Ectodermal cell (in vitro differentiated cells): ENCODE measurements around the gene EGFR.

Source experiments
- H3K27ac ChIP-seq: 2 replicates; pipeline ENCODE4 v1.7.0; 2013; ENCODE audit warnings: mild to moderate bottlenecking, low read depth, low read length; ENCODE audit not compliant: insufficient read depth, poor library complexity, severe bottlenecking
- H3K27me3 ChIP-seq: 2 replicates; pipeline ENCODE4 v1.7.0; 2013; ENCODE audit warnings: mild to moderate bottlenecking, low read length; ENCODE audit not compliant: insufficient read depth, control insufficient read depth, poor library complexity, severe bottlenecking
- H3K36me3 ChIP-seq: one replicate; pipeline ENCODE4 v1.7.0; 2013; ENCODE audit warnings: low read length; ENCODE audit not compliant: control insufficient read depth, insufficient read depth
- H3K4me1 ChIP-seq: one replicate; pipeline ENCODE4 v1.7.0; 2013; ENCODE audit warnings: low read length; ENCODE audit not compliant: control insufficient read depth, insufficient read depth
- H3K4me3 ChIP-seq: 2 replicates; pipeline ENCODE4 v1.7.0; 2013; ENCODE audit warnings: low read depth, low read length, control low read depth; ENCODE audit not compliant: insufficient read depth
- H3K9me3 ChIP-seq: 2 replicates; pipeline ENCODE4 v1.7.0; 2013; ENCODE audit warnings: mild to moderate bottlenecking, low read length, moderate library complexity; ENCODE audit not compliant: control insufficient read depth
- WGBS, 2 experiments: methylation state at CpG; one replicate each; pipeline ENCODE4 v1.1.7; 2013; ENCODE audit warnings: missing lambda C conversion rate in 2 of 2; 5-methylcytosine and 5-hydroxymethylcytosine counted together

The EGFR gene

GRCh38 chr7:55252386-55252785 lies 233.6 kb downstream of the EGFR start:
- H3K4me3 ChIP-seq: no peak overlapping the region
- H3K9me3 ChIP-seq: no peaks in the 10 kb centered on the region
- peaks cover 45% of the 10 kb centered on the region for H3K27me3 ChIP-seq
- no peak overlapping the region for H3K27ac ChIP-seq
- H3K36me3 ChIP-seq: no peaks in the 10 kb centered on the region
- H3K4me1 ChIP-seq: no peaks in the 10 kb centered on the region

GRCh38 chr7:55253188-55253587 lies 234.4 kb downstream of the EGFR start:
- no peaks in the 10 kb centered on the region for H3K4me1 ChIP-seq
- no peaks in the 10 kb centered on the region for H3K36me3 ChIP-seq
- H3K9me3 ChIP-seq: no peaks in the 10 kb centered on the region
- WGBS, 2 experiments: 96 to 97% methylated on average over 3 of the region's 3 CpGs
- peaks cover 45% of the 10 kb centered on the region for H3K27me3 ChIP-seq
- H3K4me3 ChIP-seq: no peak overlapping the region
- no peak overlapping the region for H3K27ac ChIP-seq

- Histone ChIP-seq H3K36me3 (no peaks in the 10 kb centered on the region), H3K9me3 (no peaks in the 10 kb centered on the region), H3K27me3 (peaks cover 45% of the 10 kb centered on the region), H3K27ac (no peak overlapping the region), H3K4me1 (no peaks in the 10 kb centered on the region), H3K4me3 (peak overlapping the region; percentile 49)
- WGBS, 2 experiments: 38 to 41% methylated on average over 21 of the region's 21 CpGs
Measured at GRCh38 chr7:55254242-55254595, 235.4 kb downstream of the EGFR start.

- WGBS, 2 experiments: 1% methylated on average over 80 of the region's 80 CpGs
- no peak overlapping the region for H3K27ac ChIP-seq
Measured at GRCh38 chr7:55254596-55255495, 236.0 kb downstream of the EGFR start.

GRCh38 chr7:55255496-55256445 lies 237.0 kb downstream of the EGFR start:
- Histone ChIP-seq H3K9me3 (no peaks in the 10 kb centered on the region), H3K4me3 (peak overlapping the region; percentile 49), H3K4me1 (no peaks in the 10 kb centered on the region), H3K27ac (no peak overlapping the region), H3K27me3 (peaks cover 45% of the 10 kb centered on the region), H3K36me3 (no peaks in the 10 kb centered on the region)
- WGBS, 2 experiments: 29% methylated on average over 43 of the region's 43 CpGs

More at GRCh38 chr7:55254596-55255495, 236.0 kb downstream of the EGFR start:
- no peaks in the 10 kb centered on the region for H3K36me3 ChIP-seq
- H3K9me3 ChIP-seq: no peaks in the 10 kb centered on the region
- peaks cover 45% of the 10 kb centered on the region for H3K27me3 ChIP-seq
- H3K4me3 ChIP-seq: peak overlapping the region; percentile 49
- H3K4me1 ChIP-seq: no peaks in the 10 kb centered on the region

GRCh38 chr7:55258631-55259030 lies 239.8 kb downstream of the EGFR start:
- WGBS, 2 experiments: 92 to 93% methylated on average over 8 to 9 of the region's 9 CpGs
- no peaks in the 10 kb centered on the region for H3K36me3 ChIP-seq

GRCh38 chr7:55260171-55260570 lies 241.4 kb downstream of the EGFR start:
- Histone ChIP-seq H3K27me3 (peaks cover 20% of the 10 kb centered on the region), H3K4me1 (no peaks in the 10 kb centered on the region), H3K36me3 (no peaks in the 10 kb centered on the region), H3K27ac (no peak overlapping the region), H3K4me3 (no peak overlapping the region), H3K9me3 (no peaks in the 10 kb centered on the region)
- 85 to 89% methylated on average over 9 of the region's 9 CpGs for WGBS, 2 experiments

More at GRCh38 chr7:55258631-55259030, 239.8 kb downstream of the EGFR start:
- Histone ChIP-seq H3K4me3 (no peak overlapping the region), H3K27me3 (peaks cover 34% of the 10 kb centered on the region), H3K4me1 (no peaks in the 10 kb centered on the region), H3K9me3 (no peaks in the 10 kb centered on the region), H3K27ac (no peak overlapping the region)

GRCh38 chr7:55260676-55261385 lies 242.0 kb downstream of the EGFR start:
- Histone ChIP-seq H3K36me3 (no peaks in the 10 kb centered on the region), H3K27me3 (peaks cover 13% of the 10 kb centered on the region), H3K4me1 (no peaks in the 10 kb centered on the region), H3K9me3 (no peaks in the 10 kb centered on the region), H3K27ac (no peak overlapping the region), H3K4me3 (no peak overlapping the region)
- 98% methylated on average over 3 of the region's 3 CpGs for WGBS, 2 experiments
